ENCODE measurements around the gene BCL11B.

BCL11B gene

GRCh38 chr14:99216191-99216590, 55.8 kb downstream of the BCL11B start:
- no peak for DNase-seq

DNA sequence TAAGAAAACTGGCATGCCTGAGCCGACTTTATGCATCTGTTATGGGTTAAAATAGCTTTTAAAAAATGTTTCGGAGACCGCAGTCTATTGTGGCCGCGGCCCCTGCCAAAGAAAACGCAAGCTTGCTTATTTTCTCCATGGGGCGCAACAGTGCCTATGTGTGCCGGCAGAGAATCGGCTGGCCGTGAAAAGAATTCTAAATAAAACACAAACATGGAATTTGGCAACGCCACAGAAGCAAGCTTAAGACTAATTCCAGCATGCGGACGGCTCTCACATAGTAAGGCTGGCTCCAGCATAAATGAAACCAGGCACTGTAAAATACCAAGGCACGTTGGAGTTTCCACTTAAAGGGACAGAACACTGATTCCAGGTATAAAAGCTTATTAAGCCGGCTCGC, 56.7 kb downstream of the BCL11B start:
- no peak for DNase-seq

- DNase-seq = no peak
Measured at GRCh38 chr14:99214701-99215100, 57.3 kb downstream of the BCL11B start.

DNA sequence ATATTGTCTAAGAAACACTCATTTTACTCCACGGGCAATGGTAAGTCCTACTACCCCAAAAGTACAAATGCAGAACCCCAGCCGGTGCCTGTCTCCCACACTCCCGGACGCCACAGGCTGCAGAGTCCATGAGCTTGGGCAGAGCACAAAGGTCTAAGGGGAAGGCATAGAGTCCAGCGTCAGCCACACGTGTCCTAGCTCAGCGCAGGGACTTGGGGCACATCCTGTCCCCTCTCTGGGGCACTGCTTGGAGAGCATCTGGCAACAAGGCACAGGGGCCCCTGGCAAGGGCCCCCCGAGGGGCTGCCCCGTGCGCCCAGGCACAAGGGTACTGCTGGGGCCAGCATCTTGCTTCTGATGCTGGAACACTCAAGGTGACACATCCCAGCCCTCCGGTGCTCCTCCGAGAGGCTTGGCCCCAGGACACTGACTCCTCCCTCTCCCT, 58.4 kb downstream of the BCL11B start:
- no peak for DNase-seq

DNA sequence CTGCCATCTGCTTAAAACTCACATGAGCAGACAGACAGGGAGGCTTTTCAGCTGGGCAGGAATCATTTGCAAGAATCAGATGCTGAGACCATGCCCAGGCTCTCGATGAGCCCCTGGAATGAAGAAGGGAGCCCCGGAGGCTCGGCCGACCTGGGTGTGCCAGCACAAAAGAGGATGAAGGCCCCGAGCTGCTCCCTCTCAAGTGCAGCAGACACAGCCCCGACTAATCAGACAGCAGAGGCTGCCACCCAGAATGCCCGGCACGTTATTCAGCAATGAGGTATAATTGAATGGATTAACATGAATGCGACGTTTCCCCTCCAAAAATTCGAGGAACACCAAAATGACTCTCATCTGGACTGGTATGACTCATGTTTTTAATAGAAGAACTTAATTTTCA, 58.9 kb downstream of the BCL11B start:
- peak; percentile 32 for DNase-seq

DNA sequence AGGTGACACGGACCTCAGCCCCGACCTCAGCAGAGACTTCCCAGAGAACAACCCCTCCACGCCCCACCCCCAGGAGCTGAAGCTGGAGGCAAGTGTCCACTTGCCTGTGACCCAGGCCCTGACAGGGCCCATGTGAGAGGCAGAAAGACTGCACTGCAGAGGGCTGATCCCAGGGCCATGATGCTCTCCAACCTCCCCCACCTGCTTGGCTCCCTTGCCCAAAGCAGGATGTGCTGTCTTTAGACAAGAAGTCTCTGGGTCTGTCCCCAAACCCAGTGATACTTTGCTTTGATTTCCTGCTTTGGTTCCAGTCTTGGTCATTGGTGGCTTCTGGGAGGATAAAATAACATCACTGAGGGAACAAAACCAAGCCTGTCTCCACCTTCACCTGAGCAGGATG, 59.4 kb downstream of the BCL11B start:
- no peak for DNase-seq

DNA sequence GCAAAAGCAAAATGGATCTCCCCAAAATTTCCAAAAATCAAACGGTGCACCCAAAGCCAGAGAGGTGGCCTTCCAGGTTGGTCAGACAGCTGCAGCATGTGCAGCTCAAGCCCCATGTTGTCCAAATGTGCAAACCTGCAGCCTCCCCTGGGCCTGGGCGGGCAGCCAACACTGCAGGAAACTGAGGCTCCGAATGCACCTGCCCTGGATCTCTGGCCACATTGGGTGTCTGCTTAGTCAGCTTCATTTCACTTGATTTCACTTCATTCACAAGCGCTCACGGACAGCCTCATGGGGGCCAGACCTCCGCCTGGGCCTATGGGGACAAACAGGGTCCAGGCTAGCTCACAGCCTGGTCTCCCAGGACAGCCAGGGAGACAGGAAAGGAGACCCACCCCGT, 59.8 kb downstream of the BCL11B start:
- DNase-seq = no peak

DNA sequence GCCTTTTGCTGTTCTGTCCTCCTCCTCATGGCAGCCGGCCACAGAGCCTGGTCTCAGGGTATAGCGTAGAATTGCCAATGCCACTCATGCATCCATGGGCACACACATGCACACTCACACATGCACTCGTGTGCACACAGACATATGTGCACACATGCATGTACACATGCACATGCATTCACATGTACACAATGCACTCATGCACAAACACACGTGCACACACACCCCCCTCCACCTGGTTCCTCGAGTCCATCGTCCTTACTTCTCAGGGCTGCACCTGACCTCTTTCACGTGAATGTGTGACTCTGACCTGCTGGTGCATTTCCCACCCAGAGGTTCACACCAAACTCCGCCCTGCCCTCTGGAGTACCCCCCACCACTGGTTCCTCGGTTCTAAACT, 60.6 kb downstream of the BCL11B start:
- no peak for DNase-seq

- DNase-seq = no peak
Measured at GRCh38 chr14:99210333-99210732, 61.7 kb downstream of the BCL11B start.

DNA sequence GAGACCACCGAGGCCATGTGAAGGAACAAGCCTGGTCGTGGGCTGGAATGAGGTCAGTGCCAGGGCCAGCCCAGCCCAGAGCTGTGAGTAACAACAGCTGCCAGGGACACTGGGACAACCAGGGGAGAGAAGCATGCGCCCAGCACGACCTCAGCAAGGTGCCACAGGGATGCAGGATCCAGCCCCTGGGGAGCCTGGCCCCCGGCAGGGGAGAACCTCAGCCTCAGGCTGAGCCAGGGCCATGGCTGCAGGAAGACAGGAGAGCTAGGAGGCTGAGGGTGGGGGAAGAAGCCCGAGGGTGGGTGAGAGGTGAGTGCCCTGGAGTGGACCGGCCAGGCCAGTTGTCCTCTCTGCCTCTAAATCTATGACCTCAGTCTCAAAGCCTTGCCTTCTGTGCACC, 62.6 kb downstream of the BCL11B start:
- no peak for DNase-seq

GRCh38 chr14:99208318-99208717, 63.7 kb downstream of the BCL11B start:
- no peak for DNase-seq

DNA sequence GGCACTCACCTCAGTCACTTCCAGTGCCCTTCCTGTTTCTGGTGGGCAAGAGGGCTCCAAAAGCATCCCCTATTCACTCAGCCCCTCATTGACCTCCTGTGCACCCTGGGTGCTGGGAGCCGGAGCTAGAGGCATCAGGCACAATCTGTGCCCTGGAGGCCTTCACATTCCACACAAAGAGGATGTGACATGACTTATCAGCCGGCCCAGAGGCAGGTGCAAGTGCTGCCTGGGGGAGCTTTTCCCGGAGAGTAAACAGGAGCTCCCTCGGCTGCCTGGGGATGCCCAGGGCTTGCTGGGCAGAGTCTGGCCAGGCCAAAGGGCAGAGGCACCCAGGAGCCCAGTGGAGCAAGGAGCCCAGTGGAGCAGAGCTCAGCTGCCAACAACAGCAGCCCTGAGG, 64.5 kb downstream of the BCL11B start:
- no peak for DNase-seq

- DNase-seq = no peak
Measured at GRCh38 chr14:99206090-99206489, 65.9 kb downstream of the BCL11B start.

GRCh38 chr14:99205086-99205688, 66.8 kb downstream of the BCL11B start:
- DNase-seq = no peak

DNA sequence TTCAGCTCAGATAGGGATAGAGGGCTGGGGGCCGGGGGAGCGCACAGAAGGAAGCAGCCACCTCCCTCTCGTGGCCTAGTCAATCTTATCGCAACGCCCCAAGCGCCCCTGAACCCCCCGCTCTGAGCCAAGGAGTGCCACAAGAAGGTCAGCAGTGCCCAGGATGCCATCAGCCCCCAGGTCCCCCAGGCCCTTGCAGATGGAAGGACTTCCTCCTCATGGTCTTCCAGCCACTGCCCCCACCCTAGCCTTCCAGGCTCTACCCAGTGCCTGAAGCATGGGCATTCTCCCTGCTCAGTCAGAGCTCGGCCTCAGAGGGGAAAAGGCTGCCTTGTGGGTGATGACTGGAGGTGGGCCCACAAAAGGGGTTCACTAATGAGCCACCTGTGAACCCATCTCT, 68.2 kb downstream of the BCL11B start:
- no peak for DNase-seq

DNA sequence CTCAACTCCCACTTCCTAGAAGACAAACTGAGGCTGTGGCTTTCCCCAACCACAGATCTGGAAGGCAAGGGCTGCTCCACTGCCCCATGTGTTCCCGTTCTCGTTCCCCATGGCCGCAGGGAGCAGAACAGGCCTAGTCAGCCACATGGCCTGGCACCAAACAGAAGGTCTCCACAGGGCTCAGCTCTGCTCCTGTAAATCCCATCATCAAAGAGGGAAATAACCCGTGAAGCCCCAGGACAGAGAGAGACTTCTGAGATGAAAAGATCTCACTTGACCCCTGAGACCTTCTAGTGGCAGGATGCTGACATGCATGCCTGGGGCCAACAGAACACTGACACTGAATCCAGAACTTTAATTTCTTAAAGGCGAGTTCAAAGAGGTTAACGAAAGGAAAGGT, 68.9 kb downstream of the BCL11B start:
- no peak for DNase-seq

DNA sequence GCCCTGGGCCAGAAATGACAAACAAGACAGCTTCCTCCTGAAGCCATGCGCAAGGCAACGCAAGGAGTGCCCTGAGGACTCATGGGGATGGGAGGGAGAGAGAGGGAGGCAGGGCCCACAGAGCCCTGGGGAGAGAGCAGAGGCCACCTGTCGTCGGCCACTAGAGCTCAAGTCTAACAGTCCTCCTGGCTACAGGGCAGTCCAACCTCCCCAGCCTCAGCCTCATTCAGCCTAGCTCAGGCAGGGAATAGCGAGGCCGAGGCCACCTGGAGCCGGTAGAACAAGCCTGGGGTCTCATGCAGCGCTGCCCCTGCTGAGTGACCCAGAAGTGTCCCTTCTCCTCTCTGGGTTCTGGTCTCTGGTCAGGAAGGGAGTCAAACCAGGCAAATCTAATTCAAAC, 69.5 kb downstream of the BCL11B start:
- DNase-seq = no peak

DNA sequence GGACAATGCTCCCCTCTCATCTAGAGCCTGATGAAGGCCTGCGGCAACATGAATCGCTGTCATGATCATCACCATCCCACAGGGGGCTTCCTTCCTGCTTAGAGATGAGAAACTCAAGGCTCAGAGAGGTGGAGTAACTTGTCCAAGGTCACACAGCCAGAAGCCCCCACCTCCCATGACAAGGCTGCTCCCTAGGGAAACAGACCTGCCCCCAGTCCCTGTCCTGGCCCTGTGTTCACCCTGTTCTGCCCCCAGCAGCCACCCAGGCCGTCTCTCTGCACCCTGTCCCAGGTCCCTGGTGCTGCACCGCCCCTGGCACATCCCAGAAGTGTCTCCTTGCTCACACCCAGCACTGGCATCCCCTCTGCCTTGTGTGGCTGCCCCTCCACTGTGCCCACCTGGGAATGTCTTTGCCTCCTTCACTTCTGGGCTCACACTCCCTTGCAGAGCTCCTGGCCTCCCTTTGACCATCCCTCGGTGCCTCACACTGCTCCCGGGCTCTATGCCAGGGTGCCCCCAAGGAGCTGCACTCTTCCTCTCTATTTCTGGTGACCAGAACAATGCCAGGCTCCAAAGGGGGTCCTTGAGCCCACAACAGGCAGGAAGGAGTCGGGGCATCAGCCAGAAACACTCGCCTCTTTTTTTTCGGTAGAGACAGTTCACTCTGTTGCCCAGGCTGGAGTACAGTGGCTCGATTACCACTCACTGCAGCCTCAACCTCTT, 70.5 kb downstream of the BCL11B start:
- no peak for DNase-seq

GRCh38 chr14:99200654-99201005, 71.4 kb downstream of the BCL11B start:
- no peak for DNase-seq

DNA sequence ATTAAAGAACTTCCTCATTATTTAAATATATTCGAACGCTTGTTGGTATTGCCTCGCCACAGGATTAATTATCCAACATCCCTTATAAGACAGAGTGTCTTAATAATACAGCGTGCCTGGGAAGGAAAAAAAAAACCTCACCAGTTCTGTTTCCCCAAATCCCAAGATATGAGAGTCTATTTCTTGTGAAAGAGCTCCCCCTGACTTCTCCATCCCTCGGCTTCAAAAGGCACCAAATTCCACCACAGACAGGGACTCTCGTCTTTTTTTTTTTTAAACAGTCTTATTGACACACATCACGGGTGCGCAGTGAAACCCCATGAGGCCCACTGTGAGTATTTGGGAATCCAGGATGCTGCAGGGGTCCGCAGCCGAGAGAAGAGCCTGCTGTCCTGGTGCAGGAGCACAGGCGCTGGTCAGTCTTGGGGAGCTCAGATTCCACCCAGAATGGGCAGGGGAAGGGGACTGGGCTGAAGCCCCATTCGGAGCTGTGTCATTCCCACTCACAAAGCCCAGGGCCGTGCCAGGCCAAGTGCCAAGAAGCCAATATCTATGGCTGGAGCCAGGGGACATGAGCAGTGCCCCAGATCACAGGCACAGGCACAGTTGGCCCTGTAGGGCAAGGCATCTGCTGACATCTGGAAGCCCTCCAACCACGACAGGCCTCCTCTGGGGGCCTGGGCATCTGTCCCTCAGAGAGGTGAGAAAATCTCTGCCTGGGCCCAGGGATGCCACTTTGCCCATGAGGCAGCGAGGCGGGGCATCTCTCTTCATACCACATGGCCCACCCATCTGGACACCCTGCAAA, 71.9 kb downstream of the BCL11B start:
- DNase-seq = no peak

- no peak for DNase-seq
Measured at GRCh38 chr14:99198746-99199502, 73.1 kb downstream of the BCL11B start.

- DNase-seq = no peak
Measured at GRCh38 chr14:99196310-99196650, 75.7 kb downstream of the BCL11B start.

DNA sequence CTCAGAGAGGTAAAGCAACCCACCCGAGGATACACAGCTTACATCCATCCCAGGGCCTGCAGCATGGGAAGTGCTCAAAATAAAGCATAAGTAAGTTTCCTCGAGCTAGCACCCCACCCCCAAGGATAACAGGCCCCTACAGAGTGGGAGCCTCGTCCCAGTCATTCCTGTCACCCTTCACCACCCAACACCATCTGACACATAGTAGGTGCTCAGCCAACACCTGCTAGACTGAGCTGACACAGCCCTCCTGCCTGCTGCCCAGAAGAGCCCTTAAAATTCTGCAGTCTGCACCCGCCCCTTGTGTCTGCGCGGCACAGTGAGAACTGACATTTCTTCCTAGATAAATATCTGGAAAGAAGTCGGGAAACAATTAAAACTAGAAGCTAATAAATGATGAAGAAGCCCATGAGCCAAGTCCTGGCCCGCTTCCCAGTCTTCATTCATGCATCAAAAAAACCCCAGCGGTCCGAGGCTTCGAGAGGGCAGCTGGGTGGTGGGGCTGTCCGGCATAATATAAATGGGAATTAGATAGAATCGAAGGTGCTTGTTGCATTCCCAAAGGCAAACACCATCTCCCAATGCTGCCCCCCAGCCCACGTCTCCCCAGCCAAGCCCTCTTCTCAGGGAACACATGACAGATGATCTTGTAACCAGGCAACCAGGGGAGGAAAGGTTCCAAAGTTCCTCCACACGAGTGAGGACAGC, 76.2 kb downstream of the BCL11B start:
- no peak for DNase-seq

All from CD4-positive, alpha-beta T cell treated with Interleukin-15 for 1 hour (primary cell).